RWPE2 (cell line): Measurements from ENCODE around the gene FNBP1L.
"Not testable (repeated sequence)": the region's sequence is repeated elsewhere in the genome, so short reads cannot be mapped to it uniquely, and the experiment has no call there.

Experiments used
- ATAC-seq: fragments of 200-7000 bp; cut with Tn5 transposase; 3 replicates; pipeline ENCODE4 v1.9.1; 2021; ENCODE audit warnings: low read depth
- DNase-seq: peaks from one replicate; pipeline ENCODE4 v3.0.0-alpha.2; 2020; ENCODE audit warnings: low spot score
- H3K27ac ChIP-seq: fragments of 450-650 bp; 2 replicates; pipeline ENCODE4 v1.5.1; 2017; ENCODE audit warnings: mild to moderate bottlenecking; ENCODE audit not compliant: poor library complexity, severe bottlenecking
- H3K27me3 ChIP-seq: fragments of 250-450 bp; sonication (Bioruptor Pico); 2 replicates; pipeline ENCODE4 v1.5.1; 2021; ENCODE audit warnings: mild to moderate bottlenecking, moderate library complexity; ENCODE audit not compliant: insufficient read depth, poor library complexity, severe bottlenecking
- H3K36me3 ChIP-seq: fragments of 250-450 bp; sonication (Bioruptor Pico); 2 replicates; pipeline ENCODE4 v1.5.1; 2020; ENCODE audit warnings: low read depth, mild to moderate bottlenecking, moderate library complexity
- H3K4me1 ChIP-seq: fragments of 250-450 bp; sonication (Bioruptor Pico); 2 replicates; pipeline ENCODE4 v1.5.1; 2021; ENCODE audit warnings: mild to moderate bottlenecking, moderate library complexity; ENCODE audit not compliant: insufficient read depth, poor library complexity, severe bottlenecking
- H3K4me3 ChIP-seq: fragments of 250-450 bp; sonication (Bioruptor Pico); 2 replicates; pipeline ENCODE4 v1.5.1; 2021; ENCODE audit warnings: mild to moderate bottlenecking, moderate library complexity; ENCODE audit not compliant: severe bottlenecking
- H3K9me3 ChIP-seq: fragments of 250-450 bp; sonication (Bioruptor Pico); 2 replicates; pipeline ENCODE4 v1.5.1; 2021; ENCODE audit warnings: mild to moderate bottlenecking, moderate library complexity; ENCODE audit not compliant: severe bottlenecking
- CTCF ChIP-seq: fragments of 450-650 bp; IDR thresholded peaks from one replicate; pipeline ENCODE4 v1.5.1; 2017; ENCODE audit warnings: mild to moderate bottlenecking, moderate library complexity; ENCODE audit not compliant: poor library complexity, severe bottlenecking

FNBP1L gene

GRCh38 chr1:93461236-93461635, 13.3 kb downstream of the FNBP1L start:
- H3K4me1 ChIP-seq = no peaks in the 10 kb centered on the region
- no peak overlapping the region for H3K4me3 ChIP-seq
- TF ChIP-seq CTCF = no peak
- peaks cover 25% of the 10 kb centered on the region for H3K36me3 ChIP-seq
- no peak overlapping the region for H3K27ac ChIP-seq
- DNase-seq (no peak), ATAC-seq (no peak)
- H3K9me3 ChIP-seq = no peaks in the 10 kb centered on the region
- H3K27me3 ChIP-seq = no peaks in the 10 kb centered on the region

GRCh38 chr1:93463960-93464359, 16.0 kb downstream of the FNBP1L start:
- Histone ChIP-seq H3K27ac (no peak overlapping the region), H3K4me1 (no peaks in the 10 kb centered on the region), H3K4me3 (no peak overlapping the region), H3K9me3 (no peaks in the 10 kb centered on the region), H3K27me3 (no peaks in the 10 kb centered on the region), H3K36me3 (peaks cover 13% of the 10 kb centered on the region)
- TF ChIP-seq CTCF = no peak
- DNase-seq = no peak
- no peak for ATAC-seq

- not testable (repeated sequence) for H3K27me3 ChIP-seq, H3K4me1 ChIP-seq, H3K4me3 ChIP-seq, DNase-seq, H3K27ac ChIP-seq, ATAC-seq, H3K9me3 ChIP-seq
- H3K36me3 ChIP-seq = peaks cover 13% of the 10 kb centered on the region
Measured at GRCh38 chr1:93465371-93466082, 17.6 kb downstream of the FNBP1L start.

- no peak for TF ChIP-seq CTCF
- H3K36me3 ChIP-seq = peaks cover 13% of the 10 kb centered on the region; the same call in 1 of the 2 replicates
- DNase-seq (no peak), ATAC-seq (no peak)
- H3K27ac ChIP-seq = no peak overlapping the region
- no peaks in the 10 kb centered on the region for H3K27me3 ChIP-seq
- no peak overlapping the region for H3K4me3 ChIP-seq
- H3K9me3 ChIP-seq = no peaks in the 10 kb centered on the region
- H3K4me1 ChIP-seq = peaks cover 15% of the 10 kb centered on the region
Measured at GRCh38 chr1:93467606-93468005, 19.7 kb downstream of the FNBP1L start.

GRCh38 chr1:93468662-93469061, 20.7 kb downstream of the FNBP1L start:
- H3K4me1 ChIP-seq = peaks cover 15% of the 10 kb centered on the region
- peaks cover 13% of the 10 kb centered on the region; the same call in 1 of the 2 replicates for H3K36me3 ChIP-seq
- no peak for ATAC-seq
- no peaks in the 10 kb centered on the region for H3K9me3 ChIP-seq
- no peak overlapping the region for H3K27ac ChIP-seq
- H3K4me3 ChIP-seq = no peak overlapping the region
- H3K27me3 ChIP-seq = no peaks in the 10 kb centered on the region
- no peak for DNase-seq
- no peak for TF ChIP-seq CTCF

- DNase-seq, ATAC-seq, H3K4me3 ChIP-seq, H3K36me3 ChIP-seq, H3K27me3 ChIP-seq, H3K9me3 ChIP-seq, H3K27ac ChIP-seq: not testable (repeated sequence)
- H3K4me1 ChIP-seq = peaks cover 15% of the 10 kb centered on the region
Measured at GRCh38 chr1:93469223-93469622, 21.3 kb downstream of the FNBP1L start.
